Osteoblast (primary cell): ENCODE data around the gene JUN. TPM values are rescaled to one million over a fixed set of nuclear protein-coding genes. Genes with fewer than 3 reads are reported as not detected.

Experiments
- DNase-seq: peaks from one replicate; pipeline ENCODE4 v3.0.0; 2011; ENCODE audit warnings: low spot score, mixed read lengths; ENCODE audit not compliant: insufficient read length; ENCODE audit errors: missing footprints
- H2AFZ ChIP-seq: 2 replicates; pipeline ENCODE4 v1.6.0; 2011; ENCODE audit warnings: mild to moderate bottlenecking, low read length
- H3K27ac ChIP-seq: 2 replicates; pipeline ENCODE4 v1.5.1; 2011; ENCODE audit warnings: mild to moderate bottlenecking, low read depth, low read length, moderate library complexity
- H3K27me3 ChIP-seq: 2 replicates; pipeline ENCODE4 v1.6.0; 2012; ENCODE audit warnings: mild to moderate bottlenecking, control low read depth, inconsistent platforms, low read length, moderate library complexity; ENCODE audit not compliant: insufficient read depth
- H3K36me3 ChIP-seq: 2 replicates; pipeline ENCODE4 v1.5.1; 2011; ENCODE audit warnings: mild to moderate bottlenecking, low read length, control low read depth, moderate library complexity; ENCODE audit not compliant: insufficient read depth
- H3K4me1 ChIP-seq: 2 replicates; pipeline ENCODE4 v1.5.1; 2011; ENCODE audit warnings: mild to moderate bottlenecking, low read length, control low read depth, moderate library complexity; ENCODE audit not compliant: insufficient read depth
- H3K4me2 ChIP-seq: 2 replicates; pipeline ENCODE4 v1.6.0; 2011; ENCODE audit warnings: mild to moderate bottlenecking, low read length; ENCODE audit not compliant: insufficient read depth
- H3K4me3 ChIP-seq: fragments of 200-600 bp; sonication (generic); 3 replicates; pipeline ENCODE4 v1.5.1; 2012; ENCODE audit warnings: mild to moderate bottlenecking, low read length, inconsistent platforms; ENCODE audit not compliant: insufficient read depth
- H3K79me2 ChIP-seq: 2 replicates; pipeline ENCODE4 v1.6.0; 2012; ENCODE audit warnings: mild to moderate bottlenecking, low read length, control low read depth, inconsistent platforms; ENCODE audit not compliant: insufficient read depth
- H3K9me3 ChIP-seq: 2 replicates; pipeline ENCODE4 v1.5.1; 2011; ENCODE audit warnings: low read depth, low read length, control low read depth
- H4K20me1 ChIP-seq: 2 replicates; pipeline ENCODE4 v1.6.0; 2012; ENCODE audit warnings: mild to moderate bottlenecking, low read length, control low read depth; ENCODE audit not compliant: insufficient read depth
- CTCF ChIP-seq: IDR thresholded peaks from 2 replicates; pipeline ENCODE4 v1.5.1; 2011; ENCODE audit warnings: mild to moderate bottlenecking, low read depth, low read length, moderate library complexity; ENCODE audit errors: extremely low read depth
- total RNA-seq: library from RNA; depleted of rRNA; stranded (reverse); fragments of >200 nt; gene quantifications from 2 replicates; pipeline ENCODE4 v1.2.3, GENCODE V29; 2012

JUN gene
- total RNA-seq, 1 donor = 48.9 TPM

GRCh38 chr1:58815686-58816071 lies 31.8 kb upstream of the JUN start:
- Histone ChIP-seq H3K27me3 (no peaks in the 10 kb centered on the region), H3K4me1 (peaks cover 45% of the 10 kb centered on the region)
- no peak for TF ChIP-seq CTCF

GRCh38 chr1:58815069-58815685 lies 31.3 kb upstream of the JUN start:
- H3K4me1 ChIP-seq = peaks cover 45% of the 10 kb centered on the region
- H3K27ac ChIP-seq = peak overlapping the region; percentile 90
- peak overlapping the region; percentile 96 for H3K4me2 ChIP-seq

More at GRCh38 chr1:58815686-58816071, 31.8 kb upstream of the JUN start:
- Histone ChIP-seq H3K9me3 (no peaks in the 10 kb centered on the region), H3K4me2 (peak overlapping the region; percentile 96), H3K4me3 (peak overlapping the region; percentile 74), H4K20me1 (no peaks in the 10 kb centered on the region), H3K27ac (peak overlapping the region; percentile 90), H3K36me3 (no peaks in the 10 kb centered on the region), H3K79me2 (no peaks in the 10 kb centered on the region), H2AFZ (peak overlapping the region; percentile 65)
- DNase-seq = no peak

GRCh38 chr1:58814251-58815068 lies 30.6 kb upstream of the JUN start:
- no peaks in the 10 kb centered on the region for H3K79me2 ChIP-seq
- H3K4me1 ChIP-seq = peaks cover 47% of the 10 kb centered on the region
- peak overlapping the region; percentile 96 for H3K4me2 ChIP-seq
- H3K27ac ChIP-seq = peak overlapping the region; percentile 90
- TF ChIP-seq CTCF = no peak
- peak overlapping the region; percentile 65 for H2AFZ ChIP-seq
- H3K36me3 ChIP-seq = no peaks in the 10 kb centered on the region
- peak overlapping the region; percentile 74 for H3K4me3 ChIP-seq
- DNase-seq = no peak
- no peaks in the 10 kb centered on the region for H3K9me3 ChIP-seq
- H4K20me1 ChIP-seq = no peaks in the 10 kb centered on the region
- H3K27me3 ChIP-seq = no peaks in the 10 kb centered on the region

More at GRCh38 chr1:58815069-58815685, 31.3 kb upstream of the JUN start:
- Histone ChIP-seq H3K36me3 (no peaks in the 10 kb centered on the region), H2AFZ (peak overlapping the region; percentile 65), H3K27me3 (no peaks in the 10 kb centered on the region), H3K9me3 (no peaks in the 10 kb centered on the region), H4K20me1 (no peaks in the 10 kb centered on the region), H3K4me3 (peak overlapping the region; percentile 74), H3K79me2 (no peaks in the 10 kb centered on the region)
- no peak for TF ChIP-seq CTCF
- DNase-seq = peak; percentile 95

GRCh38 chr1:58813801-58814200 lies 30.0 kb upstream of the JUN start:
- peaks cover 47% of the 10 kb centered on the region for H3K4me1 ChIP-seq
- H2AFZ ChIP-seq = no peak overlapping the region
- no peak overlapping the region for H3K4me2 ChIP-seq
- no peaks in the 10 kb centered on the region for H3K79me2 ChIP-seq
- no peak for DNase-seq
- H3K27me3 ChIP-seq = no peaks in the 10 kb centered on the region
- H4K20me1 ChIP-seq = no peaks in the 10 kb centered on the region
- no peak for TF ChIP-seq CTCF
- H3K27ac ChIP-seq = no peak overlapping the region
- H3K4me3 ChIP-seq = no peak overlapping the region
- no peaks in the 10 kb centered on the region for H3K9me3 ChIP-seq
- no peaks in the 10 kb centered on the region for H3K36me3 ChIP-seq
